ENCODE measurements around the gene CYTH1. TPM values are rescaled to one million over a fixed set of nuclear protein-coding genes. Genes with fewer than 3 reads are reported as not detected.

Gene CYTH1
- total and polyA plus RNA-seq, 10 of the 15 experiments (the other 5 are each of a cell fraction or from before 2014, with no cell fraction given) = 6.6 to 188 (median 145) TPM

- TF ChIP-seq JUNB (IDR thresholded peaks at IDR 0.05) (peak; percentile 66), E2F4 (IDR thresholded peaks at IDR 0.05; ENCODE audit: low read depth, low read length) (no peak), BCL11A (IDR thresholded peaks at IDR 0.05; ENCODE audit: low read depth, low read length) (0 out of 2 replicates have a peak, but pooled peaks have one; percentile 6), ZNF384 (IDR thresholded peaks at IDR 0.05; ENCODE audit: borderline replicate concordance, low read depth, low read length) (no peak), PAX8 (IDR thresholded peaks at IDR 0.05) (no peak), SIX5 (IDR thresholded peaks at IDR 0.05; ENCODE audit: low read depth, low read length, severe bottlenecking) (no peak), YY1 (IDR thresholded peaks at IDR 0.05; ENCODE audit: low read depth, low read length) (0 out of 2 replicates have a peak, but pooled peaks have one; percentile 22), SMAD1 (IDR thresholded peaks at IDR 0.05; ENCODE audit: low read depth, partially characterized antibody) (no peak), IKZF1 (conservative IDR thresholded peaks at IDR 0.05) (no peak), ATF7 (IDR thresholded peaks at IDR 0.05; ENCODE audit: low read depth) (peak; percentile 78), CHD1 (IDR thresholded peaks at IDR 0.05; ENCODE audit: low read depth, low read length) (no peak), RELA (IDR thresholded peaks at IDR 0.05; ENCODE audit: borderline replicate concordance, partially characterized antibody) (no peak), NFYB (IDR thresholded peaks at IDR 0.05; ENCODE audit: insufficient read depth, low read depth, low read length) (no peak), CBX5 (IDR thresholded peaks at IDR 0.05; ENCODE audit: low read depth) (no peak), SMC3 (IDR thresholded peaks at IDR 0.05; ENCODE audit: borderline replicate concordance, low read length) (0 out of 2 replicates have a peak, but pooled peaks have one; percentile 8)
- TF ChIP-seq, protein P1, sequence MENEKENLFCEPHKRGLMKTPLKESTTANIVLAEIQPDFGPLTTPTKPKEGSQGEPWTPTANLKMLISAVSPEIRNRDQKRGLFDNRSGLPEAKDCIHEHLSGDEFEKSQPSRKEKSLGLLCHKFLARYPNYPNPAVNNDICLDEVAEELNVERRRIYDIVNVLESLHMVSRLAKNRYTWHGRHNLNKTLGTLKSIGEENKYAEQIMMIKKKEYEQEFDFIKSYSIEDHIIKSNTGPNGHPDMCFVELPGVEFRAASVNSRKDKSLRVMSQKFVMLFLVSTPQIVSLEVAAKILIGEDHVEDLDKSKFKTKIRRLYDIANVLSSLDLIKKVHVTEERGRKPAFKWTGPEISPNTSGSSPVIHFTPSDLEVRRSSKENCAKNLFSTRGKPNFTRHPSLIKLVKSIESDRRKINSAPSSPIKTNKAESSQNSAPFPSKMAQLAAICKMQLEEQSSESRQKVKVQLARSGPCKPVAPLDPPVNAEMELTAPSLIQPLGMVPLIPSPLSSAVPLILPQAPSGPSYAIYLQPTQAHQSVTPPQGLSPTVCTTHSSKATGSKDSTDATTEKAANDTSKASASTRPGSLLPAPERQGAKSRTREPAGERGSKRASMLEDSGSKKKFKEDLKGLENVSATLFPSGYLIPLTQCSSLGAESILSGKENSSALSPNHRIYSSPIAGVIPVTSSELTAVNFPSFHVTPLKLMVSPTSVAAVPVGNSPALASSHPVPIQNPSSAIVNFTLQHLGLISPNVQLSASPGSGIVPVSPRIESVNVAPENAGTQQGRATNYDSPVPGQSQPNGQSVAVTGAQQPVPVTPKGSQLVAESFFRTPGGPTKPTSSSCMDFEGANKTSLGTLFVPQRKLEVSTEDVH (IDR thresholded peaks at IDR 0.05; ENCODE audit: low read depth, partially characterized antibody) = no peak
- TF ChIP-seq, protein P2, sequence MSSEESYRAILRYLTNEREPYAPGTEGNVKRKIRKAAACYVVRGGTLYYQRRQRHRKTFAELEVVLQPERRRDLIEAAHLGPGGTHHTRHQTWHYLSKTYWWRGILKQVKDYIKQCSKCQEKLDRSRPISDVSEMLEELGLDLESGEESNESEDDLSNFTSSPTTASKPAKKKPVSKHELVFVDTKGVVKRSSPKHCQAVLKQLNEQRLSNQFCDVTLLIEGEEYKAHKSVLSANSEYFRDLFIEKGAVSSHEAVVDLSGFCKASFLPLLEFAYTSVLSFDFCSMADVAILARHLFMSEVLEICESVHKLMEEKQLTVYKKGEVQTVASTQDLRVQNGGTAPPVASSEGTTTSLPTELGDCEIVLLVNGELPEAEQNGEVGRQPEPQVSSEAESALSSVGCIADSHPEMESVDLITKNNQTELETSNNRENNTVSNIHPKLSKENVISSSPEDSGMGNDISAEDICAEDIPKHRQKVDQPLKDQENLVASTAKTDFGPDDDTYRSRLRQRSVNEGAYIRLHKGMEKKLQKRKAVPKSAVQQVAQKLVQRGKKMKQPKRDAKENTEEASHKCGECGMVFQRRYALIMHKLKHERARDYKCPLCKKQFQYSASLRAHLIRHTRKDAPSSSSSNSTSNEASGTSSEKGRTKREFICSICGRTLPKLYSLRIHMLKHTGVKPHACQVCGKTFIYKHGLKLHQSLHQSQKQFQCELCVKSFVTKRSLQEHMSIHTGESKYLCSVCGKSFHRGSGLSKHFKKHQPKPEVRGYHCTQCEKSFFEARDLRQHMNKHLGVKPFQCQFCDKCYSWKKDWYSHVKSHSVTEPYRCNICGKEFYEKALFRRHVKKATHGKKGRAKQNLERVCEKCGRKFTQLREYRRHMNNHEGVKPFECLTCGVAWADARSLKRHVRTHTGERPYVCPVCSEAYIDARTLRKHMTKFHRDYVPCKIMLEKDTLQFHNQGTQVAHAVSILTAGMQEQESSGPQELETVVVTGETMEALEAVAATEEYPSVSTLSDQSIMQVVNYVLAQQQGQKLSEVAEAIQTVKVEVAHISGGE (CRISPR knock-in tag; IDR thresholded peaks at IDR 0.05) = no peak
- TF ChIP-seq, protein P3, sequence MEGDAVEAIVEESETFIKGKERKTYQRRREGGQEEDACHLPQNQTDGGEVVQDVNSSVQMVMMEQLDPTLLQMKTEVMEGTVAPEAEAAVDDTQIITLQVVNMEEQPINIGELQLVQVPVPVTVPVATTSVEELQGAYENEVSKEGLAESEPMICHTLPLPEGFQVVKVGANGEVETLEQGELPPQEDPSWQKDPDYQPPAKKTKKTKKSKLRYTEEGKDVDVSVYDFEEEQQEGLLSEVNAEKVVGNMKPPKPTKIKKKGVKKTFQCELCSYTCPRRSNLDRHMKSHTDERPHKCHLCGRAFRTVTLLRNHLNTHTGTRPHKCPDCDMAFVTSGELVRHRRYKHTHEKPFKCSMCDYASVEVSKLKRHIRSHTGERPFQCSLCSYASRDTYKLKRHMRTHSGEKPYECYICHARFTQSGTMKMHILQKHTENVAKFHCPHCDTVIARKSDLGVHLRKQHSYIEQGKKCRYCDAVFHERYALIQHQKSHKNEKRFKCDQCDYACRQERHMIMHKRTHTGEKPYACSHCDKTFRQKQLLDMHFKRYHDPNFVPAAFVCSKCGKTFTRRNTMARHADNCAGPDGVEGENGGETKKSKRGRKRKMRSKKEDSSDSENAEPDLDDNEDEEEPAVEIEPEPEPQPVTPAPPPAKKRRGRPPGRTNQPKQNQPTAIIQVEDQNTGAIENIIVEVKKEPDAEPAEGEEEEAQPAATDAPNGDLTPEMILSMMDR (IDR thresholded peaks at IDR 0.05 in 2 of 3, conservative IDR thresholded peaks at IDR 0.05 in 1 of 3; ENCODE audit: control insufficient read depth in 2 of 3, extremely low read depth in 1 of 3, insufficient read depth in 1 of 3, low read depth in 3 of 3, low read length in 3 of 3) = no peak
- TF ChIP-seq, protein P4, sequence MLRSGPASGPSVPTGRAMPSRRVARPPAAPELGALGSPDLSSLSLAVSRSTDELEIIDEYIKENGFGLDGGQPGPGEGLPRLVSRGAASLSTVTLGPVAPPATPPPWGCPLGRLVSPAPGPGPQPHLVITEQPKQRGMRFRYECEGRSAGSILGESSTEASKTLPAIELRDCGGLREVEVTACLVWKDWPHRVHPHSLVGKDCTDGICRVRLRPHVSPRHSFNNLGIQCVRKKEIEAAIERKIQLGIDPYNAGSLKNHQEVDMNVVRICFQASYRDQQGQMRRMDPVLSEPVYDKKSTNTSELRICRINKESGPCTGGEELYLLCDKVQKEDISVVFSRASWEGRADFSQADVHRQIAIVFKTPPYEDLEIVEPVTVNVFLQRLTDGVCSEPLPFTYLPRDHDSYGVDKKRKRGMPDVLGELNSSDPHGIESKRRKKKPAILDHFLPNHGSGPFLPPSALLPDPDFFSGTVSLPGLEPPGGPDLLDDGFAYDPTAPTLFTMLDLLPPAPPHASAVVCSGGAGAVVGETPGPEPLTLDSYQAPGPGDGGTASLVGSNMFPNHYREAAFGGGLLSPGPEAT (IDR thresholded peaks at IDR 0.05; ENCODE audit: low read depth) = 0 out of 2 replicates have a peak, but pooled peaks have one; percentile 19
Measured at GRCh38 chr17:78725448-78726021, 56.5 kb downstream of the CYTH1 start (continued).

Measured in GM12878 (cell line).